ENCODE results near the gene FOXN1. TPM values are rescaled to one million over a fixed set of nuclear protein-coding genes. Genes with fewer than 3 reads are reported as not detected.

Gene FOXN1
- total and polyA plus RNA-seq, 10 donors, result not detected

DNA sequence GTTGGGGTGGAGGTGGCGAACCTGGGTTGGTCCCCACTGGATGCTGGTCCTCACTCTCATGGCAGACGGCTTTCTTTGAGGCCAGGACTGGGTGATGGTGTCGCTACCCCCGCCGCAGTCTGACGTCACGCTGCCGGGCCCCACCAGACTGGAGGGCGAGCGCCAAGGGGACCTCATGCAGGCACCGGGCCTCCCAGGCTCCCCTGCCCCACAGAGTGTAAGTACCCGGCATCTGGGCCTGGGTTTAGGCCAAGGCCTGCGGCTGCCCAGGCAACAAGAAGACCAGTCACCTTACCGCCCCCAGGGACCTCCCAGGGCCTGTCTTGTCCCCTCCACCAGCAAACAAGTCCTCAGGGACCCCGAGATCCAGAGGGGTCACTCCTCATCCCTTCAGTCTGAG lies 17.7 kb downstream of the FOXN1 start:
- no peak overlapping the region for H3K4me3 ChIP-seq
- TF ChIP-seq, protein P1, sequence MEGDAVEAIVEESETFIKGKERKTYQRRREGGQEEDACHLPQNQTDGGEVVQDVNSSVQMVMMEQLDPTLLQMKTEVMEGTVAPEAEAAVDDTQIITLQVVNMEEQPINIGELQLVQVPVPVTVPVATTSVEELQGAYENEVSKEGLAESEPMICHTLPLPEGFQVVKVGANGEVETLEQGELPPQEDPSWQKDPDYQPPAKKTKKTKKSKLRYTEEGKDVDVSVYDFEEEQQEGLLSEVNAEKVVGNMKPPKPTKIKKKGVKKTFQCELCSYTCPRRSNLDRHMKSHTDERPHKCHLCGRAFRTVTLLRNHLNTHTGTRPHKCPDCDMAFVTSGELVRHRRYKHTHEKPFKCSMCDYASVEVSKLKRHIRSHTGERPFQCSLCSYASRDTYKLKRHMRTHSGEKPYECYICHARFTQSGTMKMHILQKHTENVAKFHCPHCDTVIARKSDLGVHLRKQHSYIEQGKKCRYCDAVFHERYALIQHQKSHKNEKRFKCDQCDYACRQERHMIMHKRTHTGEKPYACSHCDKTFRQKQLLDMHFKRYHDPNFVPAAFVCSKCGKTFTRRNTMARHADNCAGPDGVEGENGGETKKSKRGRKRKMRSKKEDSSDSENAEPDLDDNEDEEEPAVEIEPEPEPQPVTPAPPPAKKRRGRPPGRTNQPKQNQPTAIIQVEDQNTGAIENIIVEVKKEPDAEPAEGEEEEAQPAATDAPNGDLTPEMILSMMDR (IDR thresholded peaks at IDR 0.05 in 8 of 11, conservative IDR thresholded peaks at IDR 0.05 in 3 of 11), result no peak
- TF ChIP-seq POLR2AphosphoS5 (IDR thresholded peaks at IDR 0.05) (no peak), POLR2A (IDR thresholded peaks at IDR 0.05) (no peak)
- H3K36me3 ChIP-seq, result no peaks in the 10 kb centered on the region
- no peaks in the 10 kb centered on the region for H3K27me3 ChIP-seq (replicated peaks in 1 of 7)
- WGBS, 5 donors, result 85 to 97% (median 90%) methylated on average over 8 to 15 of the region's 15 CpGs
- H3K4me1 ChIP-seq, result peaks cover 0 to 9% (median 0%) of the 10 kb centered on the region in 6 donors
- no peaks in the 10 kb centered on the region for H3K9me3 ChIP-seq
- H3K27ac ChIP-seq, result no peak overlapping the region
- no peak for DNase-seq
- intact Hi-C loops (cut with DNase I; ENCODE audit: low total_unique reads), result no loop called here

DNA sequence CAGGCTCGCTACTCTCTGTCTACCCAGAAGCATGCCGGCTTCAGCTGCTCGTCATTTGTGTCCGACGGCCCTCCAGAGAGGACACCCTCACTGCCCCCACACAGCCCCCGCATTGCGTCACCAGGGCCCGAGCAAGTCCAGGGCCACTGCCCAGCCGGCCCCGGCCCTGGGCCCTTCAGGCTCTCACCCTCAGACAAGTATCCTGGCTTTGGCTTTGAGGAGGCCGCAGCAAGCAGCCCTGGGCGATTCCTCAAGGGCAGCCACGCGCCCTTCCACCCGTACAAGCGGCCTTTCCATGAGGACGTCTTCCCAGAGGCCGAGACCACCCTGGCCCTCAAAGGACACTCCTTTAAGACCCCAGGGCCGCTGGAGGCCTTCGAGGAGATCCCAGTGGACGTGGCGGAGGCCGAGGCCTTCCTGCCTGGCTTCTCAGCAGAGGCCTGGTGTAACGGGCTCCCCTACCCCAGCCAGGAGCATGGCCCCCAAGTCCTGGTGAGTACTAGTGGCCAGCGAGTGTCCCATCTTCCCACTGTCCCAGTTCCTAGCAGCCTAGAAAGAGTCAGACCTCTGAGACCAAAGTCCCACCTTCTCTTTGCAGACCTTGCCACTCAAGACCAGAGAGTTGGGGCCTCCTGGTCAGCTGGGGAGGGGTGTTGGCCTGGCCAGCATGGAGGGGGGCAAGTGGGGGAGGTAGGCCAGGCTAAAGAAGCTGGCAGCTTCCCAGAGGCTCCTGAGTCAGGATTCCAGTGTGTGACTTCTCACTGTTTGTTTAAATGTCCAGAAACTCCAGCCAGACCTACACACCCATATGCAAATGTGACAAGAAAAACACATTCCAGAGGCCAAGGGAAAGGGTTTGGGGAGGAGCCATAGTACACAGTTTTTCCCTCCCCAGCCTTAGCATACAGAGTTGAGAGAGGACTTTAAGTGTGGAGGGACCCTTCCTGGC lies 18.6 kb downstream of the FOXN1 start:
- TF ChIP-seq POLR2A (IDR thresholded peaks at IDR 0.05), result no peak
- TF ChIP-seq, protein P1 (IDR thresholded peaks at IDR 0.05 in 8 of 11, conservative IDR thresholded peaks at IDR 0.05 in 3 of 11), result no peak
- TF ChIP-seq POLR2AphosphoS5 (IDR thresholded peaks at IDR 0.05), result no peak
- 81 to 92% (median 88%) methylated on average over 17 to 25 of the region's 25 CpGs for WGBS, 5 donors
- Histone ChIP-seq H3K27me3 (replicated peaks in 1 of 7) (no peaks in the 10 kb centered on the region), H3K9me3 (no peaks in the 10 kb centered on the region), H3K4me1 (peaks cover 0 to 3% (median 0%) of the 10 kb centered on the region in 6 donors), H3K36me3 (no peaks in the 10 kb centered on the region), H3K4me3 (no peak overlapping the region), H3K27ac (no peak overlapping the region)
- DNase-seq, result no peak
- intact Hi-C loops (cut with DNase I; ENCODE audit: low total_unique reads), result no loop called here

DNA sequence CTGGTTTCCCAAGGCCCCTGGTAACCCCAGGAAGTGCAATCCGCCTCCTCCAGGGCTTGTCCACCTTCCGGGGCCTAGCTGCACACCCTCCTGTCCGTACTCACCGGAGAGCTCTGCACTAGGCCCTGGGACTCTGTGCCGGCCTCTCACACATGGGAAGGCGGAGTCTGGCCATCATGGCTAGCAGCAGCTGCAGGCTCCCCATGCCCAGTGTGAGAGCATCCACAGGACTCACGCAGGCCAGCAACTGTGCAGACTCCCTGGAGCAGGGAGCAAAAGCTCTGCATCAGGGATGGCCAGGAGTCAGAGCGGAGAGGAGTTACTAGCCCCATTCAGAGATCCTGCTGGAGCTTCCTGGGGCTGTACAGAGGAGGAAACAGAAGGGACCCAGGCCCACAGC lies 20.2 kb downstream of the FOXN1 start:
- WGBS, 5 donors, result 69 to 85% (median 81%) methylated on average over 6 to 8 of the region's 8 CpGs

More for the DNA sequence above, 20.2 kb downstream of the FOXN1 start:
- intact Hi-C loops (cut with DNase I; ENCODE audit: low total_unique reads), result no loop called here
- H3K27me3 ChIP-seq (replicated peaks in 1 of 7), result peaks cover 0 to 9% (median 0%) of the 10 kb centered on the region in 7 donors
- no peaks in the 10 kb centered on the region for H3K9me3 ChIP-seq
- H3K36me3 ChIP-seq, result no peaks in the 10 kb centered on the region
- H3K27ac ChIP-seq, result no peak overlapping the region
- H3K4me3 ChIP-seq, result no peak overlapping the region
- H3K4me1 ChIP-seq, result no peaks in the 10 kb centered on the region
- DNase-seq, result no peak
- no peak for TF ChIP-seq POLR2AphosphoS5 (IDR thresholded peaks at IDR 0.05)
- TF ChIP-seq POLR2A (IDR thresholded peaks at IDR 0.05), result no peak
- TF ChIP-seq, protein P1 (IDR thresholded peaks at IDR 0.05 in 8 of 11, conservative IDR thresholded peaks at IDR 0.05 in 3 of 11), result no peak
